GM21619 (cell line): ENCODE measurements around the gene RNPEPL1.

Experiments
- ATAC-seq: cut with Tn5 transposase; IDR thresholded peaks from one replicate; pipeline ENCODE4 v1.9.1; 2021; ENCODE audit not compliant: unreplicated experiment

Gene RNPEPL1

DNA sequence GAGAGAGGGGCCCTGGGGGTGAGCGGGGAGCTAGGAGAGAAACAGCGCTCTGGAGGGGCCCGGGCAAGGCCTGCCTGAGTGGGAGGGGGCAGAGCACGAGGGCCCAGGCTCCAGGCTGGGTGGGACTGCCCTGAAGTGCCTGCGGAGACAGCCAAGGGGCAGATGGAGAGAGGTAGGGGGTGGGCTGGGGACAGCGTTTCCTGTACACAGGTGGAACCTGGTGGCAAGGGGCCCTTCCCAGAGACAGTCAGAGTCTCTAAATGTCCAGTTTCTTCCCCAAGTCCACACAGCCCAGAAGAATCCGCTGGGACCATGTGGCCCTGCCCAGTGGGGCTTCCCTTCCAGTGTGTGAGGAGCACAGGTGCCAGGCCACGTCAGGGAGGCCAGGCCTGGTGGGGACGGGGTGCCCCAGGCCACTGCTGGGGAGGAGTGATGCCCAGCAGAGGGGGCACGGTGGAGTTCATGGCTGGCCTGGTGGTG lies 55.3 kb downstream of the RNPEPL1 start:
- no peak for ATAC-seq

GRCh38 chr2:240624011-240624949 lies 56.0 kb downstream of the RNPEPL1 start:
- no peak for ATAC-seq

DNA sequence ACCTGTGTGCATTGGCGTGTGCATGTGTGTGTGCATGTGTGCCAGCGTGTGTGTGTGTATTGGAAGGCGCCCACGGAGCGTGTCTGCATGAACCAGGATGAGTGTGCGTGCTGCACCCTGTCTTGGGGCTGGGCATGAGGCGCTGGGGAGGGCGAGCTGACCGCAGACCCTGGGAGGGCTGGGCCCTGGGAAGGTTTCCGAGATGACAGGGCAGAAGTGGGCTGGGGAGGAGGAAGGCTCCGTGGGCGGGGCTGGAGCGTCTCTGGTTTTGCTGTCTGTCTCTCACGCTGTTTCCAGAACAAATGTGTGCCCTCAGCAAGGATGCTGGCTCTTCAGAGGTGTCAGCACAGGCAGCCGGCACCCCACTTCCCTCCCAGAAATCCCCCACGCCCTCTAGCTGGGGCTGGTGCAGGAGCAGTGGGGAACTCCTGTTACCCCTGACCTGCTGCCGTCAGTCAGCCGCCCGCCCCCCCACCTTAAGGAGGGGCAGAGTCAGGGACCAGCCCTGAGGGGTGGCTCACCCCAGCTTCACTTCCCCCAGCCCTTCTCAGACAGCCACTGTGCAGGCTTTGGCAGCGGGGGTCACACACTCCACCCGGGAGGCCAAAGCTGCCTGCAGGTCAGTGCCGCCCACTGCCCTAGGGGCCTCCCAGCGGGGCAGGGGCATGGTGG lies 56.8 kb downstream of the RNPEPL1 start, which contains the start of gene GPR35:
Gene GPR35, plus strand, starts transcription at position 531 of the 672 bp plus-strand sequence. CDS start 4,473 bp downstream, outside the sequence.
- peak; percentile 25 for ATAC-seq

GRCh38 chr2:240626531-240627300 lies 58.4 kb downstream of the RNPEPL1 start:
- no peak for ATAC-seq

DNA sequence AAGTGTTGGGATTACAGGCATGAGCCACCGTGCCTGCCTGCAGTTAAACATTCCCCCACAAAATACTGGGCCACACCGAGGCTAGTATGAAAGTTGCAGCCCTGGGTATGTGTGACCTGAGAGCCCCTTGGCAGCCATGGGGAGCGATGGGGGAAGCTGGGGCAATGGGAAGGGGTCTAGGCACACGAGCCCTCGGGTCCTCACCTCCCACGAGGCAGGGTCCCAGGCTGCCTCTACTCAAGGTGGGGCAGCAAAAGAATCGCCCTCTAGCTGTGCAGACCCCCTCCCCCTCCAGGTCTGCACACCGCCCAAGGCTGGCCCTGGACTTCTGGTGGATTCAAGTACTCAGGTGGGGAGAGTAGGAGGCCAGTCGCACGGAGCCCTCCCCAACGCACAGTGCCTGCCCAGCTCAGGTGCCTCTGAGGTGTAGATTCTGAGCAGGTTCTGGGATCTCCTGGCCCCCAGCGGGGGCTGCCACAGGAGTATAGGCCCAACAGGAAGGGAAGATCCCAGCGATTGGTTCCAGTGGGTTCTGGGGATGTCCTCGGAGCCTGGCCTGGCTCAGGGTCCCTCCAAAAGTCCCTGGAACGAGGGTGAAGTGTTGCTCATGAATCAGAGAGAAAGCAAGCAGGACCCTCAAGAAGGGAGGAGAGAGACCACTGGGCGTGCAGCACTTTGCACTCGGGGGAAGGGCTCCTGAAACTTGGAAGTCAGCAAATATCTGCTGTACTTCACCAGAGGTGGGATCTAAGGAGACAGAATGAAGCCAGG lies 59.6 kb downstream of the RNPEPL1 start:
- ATAC-seq: no peak

DNA sequence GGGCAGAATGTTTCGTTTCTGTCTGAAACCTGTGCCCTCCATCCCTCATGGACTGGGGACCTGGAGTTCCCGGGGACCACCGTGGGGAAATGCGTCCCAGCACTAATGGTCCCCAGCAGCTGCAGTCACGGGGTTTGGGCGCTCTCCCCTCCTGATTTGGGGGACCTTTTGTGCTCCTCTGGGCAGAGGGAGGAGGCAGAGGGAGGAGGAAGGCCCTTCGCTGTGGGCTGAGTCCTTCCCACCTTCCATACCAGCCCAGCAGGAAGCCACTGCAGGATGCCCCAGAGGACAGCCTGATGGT lies 60.2 kb downstream of the RNPEPL1 start:
- no peak for ATAC-seq

DNA sequence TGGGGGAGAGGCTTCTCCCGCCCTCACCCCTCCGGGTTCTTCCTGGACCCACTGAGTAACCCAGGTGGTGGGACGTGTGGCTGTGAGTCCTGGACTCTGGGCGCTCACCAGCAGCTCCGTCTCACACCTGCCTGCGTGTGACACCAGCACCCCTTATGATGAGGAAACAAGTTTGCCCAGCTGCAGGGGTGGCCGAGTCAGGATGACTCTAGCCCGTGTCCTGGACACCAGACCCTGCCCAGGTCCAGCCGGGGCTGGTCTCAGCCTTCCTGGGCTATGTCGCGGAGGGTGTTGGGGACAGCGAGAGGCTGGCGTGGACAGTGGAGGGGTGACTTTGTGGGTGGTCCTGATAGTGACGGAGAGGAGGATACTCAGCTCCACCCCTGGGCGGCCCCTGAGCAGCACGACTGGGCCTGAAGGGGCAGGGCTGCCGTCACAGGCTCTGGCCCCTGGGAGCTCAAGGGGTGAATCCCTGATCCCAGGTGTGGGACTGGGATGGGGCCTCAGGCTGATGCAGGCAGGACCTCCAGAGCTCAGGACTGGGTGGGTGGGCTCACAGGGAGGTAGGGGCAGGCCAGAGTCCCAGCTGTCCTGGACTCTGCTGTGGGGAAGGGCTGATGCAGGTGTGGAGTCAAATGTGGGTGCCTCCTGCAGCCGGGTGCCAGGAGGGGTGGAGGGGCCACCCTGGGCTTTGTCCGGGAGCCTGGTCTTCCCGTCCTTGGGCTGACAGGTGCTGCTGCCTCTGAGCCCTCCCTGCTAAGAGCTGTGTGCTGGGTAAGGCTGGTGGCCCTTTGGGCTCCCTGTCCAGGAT lies 60.7 kb downstream of the RNPEPL1 start:
- no peak for ATAC-seq

- ATAC-seq: no peak
These were observed 61.3 kb downstream of the RNPEPL1 start for GRCh38 chr2:240629619-240629967.

DNA sequence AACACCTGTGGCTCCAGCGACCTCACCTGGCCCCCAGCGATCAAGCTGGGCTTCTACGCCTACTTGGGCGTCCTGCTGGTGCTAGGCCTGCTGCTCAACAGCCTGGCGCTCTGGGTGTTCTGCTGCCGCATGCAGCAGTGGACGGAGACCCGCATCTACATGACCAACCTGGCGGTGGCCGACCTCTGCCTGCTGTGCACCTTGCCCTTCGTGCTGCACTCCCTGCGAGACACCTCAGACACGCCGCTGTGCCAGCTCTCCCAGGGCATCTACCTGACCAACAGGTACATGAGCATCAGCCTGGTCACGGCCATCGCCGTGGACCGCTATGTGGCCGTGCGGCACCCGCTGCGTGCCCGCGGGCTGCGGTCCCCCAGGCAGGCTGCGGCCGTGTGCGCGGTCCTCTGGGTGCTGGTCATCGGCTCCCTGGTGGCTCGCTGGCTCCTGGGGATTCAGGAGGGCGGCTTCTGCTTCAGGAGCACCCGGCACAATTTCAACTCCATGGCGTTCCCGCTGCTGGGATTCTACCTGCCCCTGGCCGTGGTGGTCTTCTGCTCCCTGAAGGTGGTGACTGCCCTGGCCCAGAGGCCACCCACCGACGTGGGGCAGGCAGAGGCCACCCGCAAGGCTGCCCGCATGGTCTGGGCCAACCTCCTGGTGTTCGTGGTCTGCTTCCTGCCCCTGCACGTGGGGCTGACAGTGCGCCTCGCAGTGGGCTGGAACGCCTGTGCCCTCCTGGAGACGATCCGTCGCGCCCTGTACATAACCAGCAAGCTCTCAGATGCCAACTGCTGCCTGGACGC lies 61.9 kb downstream of the RNPEPL1 start:
- ATAC-seq: no peak
